Measurements from ENCODE around the gene LYZL6.

LYZL6 gene

DNA sequence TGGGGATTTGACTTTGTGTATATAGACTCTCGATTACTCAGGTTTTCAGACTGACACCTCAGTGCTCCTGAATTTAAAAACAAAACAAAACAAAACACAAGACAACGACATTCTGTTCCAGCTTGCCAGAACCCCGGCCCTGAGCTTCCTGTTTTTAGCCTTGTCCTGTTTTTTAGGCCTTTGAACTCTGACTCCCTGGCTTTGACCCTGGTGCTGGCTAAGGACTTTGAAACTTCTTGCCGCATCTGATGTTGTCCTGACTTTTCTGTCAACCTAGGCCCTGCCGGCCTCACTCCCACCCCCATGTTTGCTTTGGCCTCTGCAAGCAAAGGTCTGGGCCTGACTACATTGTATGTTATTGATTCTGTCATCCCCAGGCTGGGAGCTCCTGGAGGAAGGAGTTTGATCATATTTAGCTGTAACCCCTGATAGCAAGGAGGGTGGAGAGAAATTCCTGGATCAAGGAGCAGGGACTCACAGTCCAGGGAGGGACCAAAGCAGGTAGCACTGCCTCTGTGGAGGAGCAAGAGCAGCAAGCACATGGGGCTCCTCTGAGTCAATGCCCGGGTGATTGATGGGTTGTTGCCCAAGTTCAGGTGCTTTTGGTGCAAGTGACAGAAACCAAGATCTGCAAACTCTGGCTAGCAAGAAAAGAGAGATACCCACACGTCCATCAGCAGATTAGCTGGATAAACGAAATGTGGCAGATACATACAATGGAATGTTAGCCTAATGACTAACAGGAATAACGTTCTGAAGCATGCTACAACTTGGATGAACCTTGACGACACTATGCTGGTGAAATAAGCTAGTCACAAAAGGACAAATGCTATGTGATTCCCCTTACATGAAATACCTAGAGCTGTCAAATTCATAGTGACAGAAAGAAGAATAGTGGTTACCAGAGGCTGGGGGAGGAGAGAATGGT, 30.1 kb upstream of the LYZL6 start:
- Histone ChIP-seq H3K4me2 (ENCODE audit: low read length) (no peak overlapping the region), H3K27ac (ENCODE audit: low read depth, low read length) (no peak overlapping the region)
- WGBS (ENCODE audit: extremely low coverage, insufficient coverage, low lambda C conversion rate): no CpG with 5 or more reads among the region's 10 CpGs

DNA sequence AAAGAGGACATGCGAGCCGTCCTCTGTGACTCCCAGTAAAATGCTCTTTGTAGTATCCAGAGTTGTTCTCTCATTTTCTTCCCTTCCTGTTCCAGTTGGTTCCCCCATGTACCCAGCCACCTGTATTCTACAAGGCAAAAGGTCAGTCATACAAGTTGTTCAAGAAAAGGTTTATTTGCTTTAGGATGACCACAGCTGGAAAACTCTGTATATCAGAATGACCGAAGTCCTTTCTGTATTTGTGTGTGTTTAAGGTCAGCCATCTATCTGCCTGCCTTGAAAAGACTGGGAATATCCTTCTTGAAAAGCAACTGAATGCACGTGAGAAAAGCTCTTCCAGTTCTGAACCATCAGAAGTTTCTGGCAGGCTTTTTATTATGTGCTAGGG, 29.4 kb upstream of the LYZL6 start:
- WGBS (ENCODE audit: extremely low coverage, insufficient coverage, low lambda C conversion rate): no CpG with 5 or more reads among the region's 4 CpGs
- Histone ChIP-seq H3K4ac (ENCODE audit: low read depth, low read length) (no peak overlapping the region), H3K79me2 (ENCODE audit: control insufficient read depth, insufficient read depth, low read length) (no peaks in the 10 kb centered on the region), H3K27me3 (ENCODE audit: insufficient read depth, low read length, poor library complexity) (no peaks in the 10 kb centered on the region), H3K79me1 (ENCODE audit: low read length) (no peaks in the 10 kb centered on the region), H2AK5ac (ENCODE audit: low read length) (no peak overlapping the region), H3K4me1 (ENCODE audit: control insufficient read depth, low read depth, low read length) (no peaks in the 10 kb centered on the region), H2BK120ac (ENCODE audit: low read depth, low read length) (no peak overlapping the region), H4K8ac (ENCODE audit: low read depth, low read length) (no peak overlapping the region), H3K23ac (ENCODE audit: low read length) (no peak overlapping the region), H3K56ac (ENCODE audit: low read length) (no peak overlapping the region), H3K27ac (ENCODE audit: low read depth, low read length) (no peak overlapping the region), H4K5ac (ENCODE audit: low read length) (no peak overlapping the region), H3K36me3 (ENCODE audit: control insufficient read depth, insufficient read depth, low read length) (no peaks in the 10 kb centered on the region), H3K4me3 (ENCODE audit: low read length) (no peak overlapping the region), H3K4me2 (ENCODE audit: low read length) (no peak overlapping the region), H2BK15ac (replicated peaks; ENCODE audit: low read depth) (no peak overlapping the region), H2BK5ac (ENCODE audit: low read length) (no peak overlapping the region), H3K9ac (ENCODE audit: low read length) (no peak overlapping the region), H3K18ac (ENCODE audit: low read length) (no peak overlapping the region)
- no peak for DNase-seq

More for the DNA sequence above, 30.1 kb upstream of the LYZL6 start:
- Histone ChIP-seq H4K5ac (ENCODE audit: low read length) (no peak overlapping the region), H3K79me1 (ENCODE audit: low read length) (no peaks in the 10 kb centered on the region), H4K8ac (ENCODE audit: low read depth, low read length) (no peak overlapping the region), H3K4me1 (ENCODE audit: control insufficient read depth, low read depth, low read length) (no peaks in the 10 kb centered on the region), H3K4me3 (ENCODE audit: low read length) (no peak overlapping the region), H2BK120ac (ENCODE audit: low read depth, low read length) (no peak overlapping the region), H3K23ac (ENCODE audit: low read length) (no peak overlapping the region), H3K18ac (ENCODE audit: low read length) (no peak overlapping the region), H3K36me3 (ENCODE audit: control insufficient read depth, insufficient read depth, low read length) (no peaks in the 10 kb centered on the region), H3K27me3 (ENCODE audit: insufficient read depth, low read length, poor library complexity) (no peaks in the 10 kb centered on the region), H3K56ac (ENCODE audit: low read length) (no peak overlapping the region), H3K9ac (ENCODE audit: low read length) (no peak overlapping the region), H3K4ac (ENCODE audit: low read depth, low read length) (no peak overlapping the region), H2AK5ac (ENCODE audit: low read length) (no peak overlapping the region), H2BK15ac (replicated peaks; ENCODE audit: low read depth) (no peak overlapping the region), H2BK5ac (ENCODE audit: low read length) (no peak overlapping the region), H3K79me2 (ENCODE audit: control insufficient read depth, insufficient read depth, low read length) (no peaks in the 10 kb centered on the region)
- peak; percentile 11 for DNase-seq

DNA sequence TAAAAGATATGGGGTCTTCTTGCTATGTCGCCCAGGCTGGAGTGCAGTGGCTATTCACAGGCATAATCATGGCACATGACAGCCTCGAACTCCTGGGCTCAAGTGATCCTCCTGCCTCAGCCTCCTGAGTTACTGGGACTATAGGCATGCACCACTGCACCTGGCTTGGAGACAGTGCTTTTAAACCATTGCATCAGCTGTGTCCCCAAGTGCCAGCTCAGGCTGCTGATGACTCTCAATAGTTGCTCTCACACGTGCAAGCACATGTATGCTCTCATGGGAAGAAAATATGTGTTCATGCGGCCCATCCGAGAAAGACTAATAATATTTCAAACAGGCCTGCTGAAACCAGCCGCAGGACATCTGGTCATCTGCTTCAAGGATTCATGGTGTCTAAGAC, 29.0 kb upstream of the LYZL6 start:
- no peak overlapping the region for H3K9ac ChIP-seq (ENCODE audit: low read length)
- no peaks in the 10 kb centered on the region for H3K79me1 ChIP-seq (ENCODE audit: low read length)
- no peak overlapping the region for H3K18ac ChIP-seq (ENCODE audit: low read length)
- H3K36me3 ChIP-seq (ENCODE audit: control insufficient read depth, insufficient read depth, low read length): no peaks in the 10 kb centered on the region
- H3K23ac ChIP-seq (ENCODE audit: low read length): no peak overlapping the region
- H3K4me2 ChIP-seq (ENCODE audit: low read length): no peak overlapping the region
- H4K8ac ChIP-seq (ENCODE audit: low read depth, low read length): no peak overlapping the region
- H3K27me3 ChIP-seq (ENCODE audit: insufficient read depth, low read length, poor library complexity): no peaks in the 10 kb centered on the region
- no CpG with 5 or more reads among the region's 6 CpGs for WGBS (ENCODE audit: extremely low coverage, insufficient coverage, low lambda C conversion rate)
- no peak for DNase-seq
- no peak overlapping the region for H3K56ac ChIP-seq (ENCODE audit: low read length)
- no peak overlapping the region for H4K5ac ChIP-seq (ENCODE audit: low read length)
- no peak overlapping the region for H3K4ac ChIP-seq (ENCODE audit: low read depth, low read length)
- H2AK5ac ChIP-seq (ENCODE audit: low read length): no peak overlapping the region
- no peak overlapping the region for H3K27ac ChIP-seq (ENCODE audit: low read depth, low read length)
- H3K4me3 ChIP-seq (ENCODE audit: low read length): no peak overlapping the region
- H2BK120ac ChIP-seq (ENCODE audit: low read depth, low read length): no peak overlapping the region
- no peak overlapping the region for H2BK5ac ChIP-seq (ENCODE audit: low read length)
- no peaks in the 10 kb centered on the region for H3K79me2 ChIP-seq (ENCODE audit: control insufficient read depth, insufficient read depth, low read length)
- H3K4me1 ChIP-seq (ENCODE audit: control insufficient read depth, low read depth, low read length): no peaks in the 10 kb centered on the region
- no peak overlapping the region for H2BK15ac ChIP-seq (replicated peaks; ENCODE audit: low read depth)

DNA sequence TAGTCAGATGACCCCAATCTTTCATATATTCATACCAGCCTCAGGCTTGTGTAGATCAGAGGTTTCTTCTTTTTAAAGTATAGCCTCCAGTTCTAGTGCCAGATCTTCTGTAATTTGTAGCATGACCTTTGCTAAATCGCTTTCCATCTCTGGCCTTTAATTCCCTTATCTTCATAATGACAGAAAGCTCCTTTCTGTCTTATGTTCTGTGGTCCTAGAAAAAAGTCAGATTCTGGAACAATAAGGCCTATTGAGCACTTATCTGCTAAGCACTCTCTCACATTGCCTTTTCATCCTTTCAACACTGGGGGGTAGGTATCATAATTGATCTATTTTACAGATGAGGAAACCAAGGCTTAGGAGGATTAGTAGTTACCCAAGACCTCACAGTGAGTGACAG, 28.6 kb upstream of the LYZL6 start:
- H3K4ac ChIP-seq (ENCODE audit: low read depth, low read length): no peak overlapping the region
- H2BK120ac ChIP-seq (ENCODE audit: low read depth, low read length): no peak overlapping the region
- H3K27me3 ChIP-seq (ENCODE audit: insufficient read depth, low read length, poor library complexity): no peaks in the 10 kb centered on the region
- no peak overlapping the region for H3K56ac ChIP-seq (ENCODE audit: low read length)
- no peaks in the 10 kb centered on the region for H3K79me1 ChIP-seq (ENCODE audit: low read length)
- no peak overlapping the region for H4K8ac ChIP-seq (ENCODE audit: low read depth, low read length)
- no peaks in the 10 kb centered on the region for H3K79me2 ChIP-seq (ENCODE audit: control insufficient read depth, insufficient read depth, low read length)
- no peak overlapping the region for H4K5ac ChIP-seq (ENCODE audit: low read length)
- H3K36me3 ChIP-seq (ENCODE audit: control insufficient read depth, insufficient read depth, low read length): no peaks in the 10 kb centered on the region
- no peak overlapping the region for H2AK5ac ChIP-seq (ENCODE audit: low read length)
- H3K18ac ChIP-seq (ENCODE audit: low read length): no peak overlapping the region
- H3K9ac ChIP-seq (ENCODE audit: low read length): no peak overlapping the region
- DNase-seq: no peak
- H3K27ac ChIP-seq (ENCODE audit: low read depth, low read length): no peak overlapping the region
- no CpG with 5 or more reads among the region's 1 CpG for WGBS (ENCODE audit: extremely low coverage, insufficient coverage, low lambda C conversion rate)
- no peak overlapping the region for H2BK5ac ChIP-seq (ENCODE audit: low read length)
- H3K4me1 ChIP-seq (ENCODE audit: control insufficient read depth, low read depth, low read length): no peaks in the 10 kb centered on the region
- no peak overlapping the region for H3K4me3 ChIP-seq (ENCODE audit: low read length)
- H3K23ac ChIP-seq (ENCODE audit: low read length): no peak overlapping the region
- H3K4me2 ChIP-seq (ENCODE audit: low read length): no peak overlapping the region
- no peak overlapping the region for H2BK15ac ChIP-seq (replicated peaks; ENCODE audit: low read depth)

DNA sequence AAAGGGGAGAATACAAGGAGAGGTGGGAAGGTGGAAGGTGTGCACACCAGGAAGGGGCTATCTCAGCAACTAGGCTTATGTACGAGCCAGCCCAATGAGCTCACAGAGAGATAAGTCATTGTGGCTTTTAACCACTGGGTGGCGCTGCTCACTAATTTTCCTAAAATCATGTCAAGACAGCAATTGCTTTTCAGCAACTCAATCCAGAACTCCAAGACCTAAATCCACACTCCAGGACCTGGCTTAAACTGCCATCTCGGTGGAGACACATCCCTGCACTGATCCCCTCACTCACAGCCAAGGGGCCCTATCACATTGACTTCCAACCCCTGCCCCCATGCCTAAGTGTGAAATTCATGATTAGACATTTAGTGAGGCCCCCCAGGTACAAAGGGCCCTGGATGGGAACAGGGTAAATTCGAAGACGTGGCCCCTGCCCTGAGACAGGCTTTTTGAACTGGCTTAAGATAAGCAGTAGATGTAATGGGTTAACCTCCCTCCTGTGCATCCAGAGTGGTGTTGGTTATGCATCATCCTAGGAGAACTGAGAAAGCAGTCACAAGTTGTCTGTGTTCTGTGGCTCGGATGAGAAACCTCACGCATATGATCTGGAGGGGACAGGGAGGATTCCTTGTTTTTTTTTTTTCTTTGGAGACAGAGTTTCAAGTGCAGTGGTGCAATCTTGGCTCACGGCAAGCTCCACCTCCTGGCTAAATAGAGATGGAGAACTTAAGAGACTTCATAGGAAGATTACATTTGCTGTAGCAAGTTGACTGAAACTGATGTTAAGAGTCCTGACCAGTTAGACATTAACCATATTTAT, 26.3 kb upstream of the LYZL6 start:
- H2BK120ac ChIP-seq (ENCODE audit: low read depth, low read length): no peak overlapping the region
- H3K4me1 ChIP-seq (ENCODE audit: control insufficient read depth, low read depth, low read length): no peaks in the 10 kb centered on the region
- no peaks in the 10 kb centered on the region for H3K79me2 ChIP-seq (ENCODE audit: control insufficient read depth, insufficient read depth, low read length)
- no peak overlapping the region for H2BK15ac ChIP-seq (replicated peaks; ENCODE audit: low read depth)
- no peak overlapping the region for H3K9ac ChIP-seq (ENCODE audit: low read length)
- no peaks in the 10 kb centered on the region for H3K79me1 ChIP-seq (ENCODE audit: low read length)
- no peak overlapping the region for H4K8ac ChIP-seq (ENCODE audit: low read depth, low read length)
- no peak overlapping the region for H3K4me3 ChIP-seq (ENCODE audit: low read length)
- no peak overlapping the region for H3K4ac ChIP-seq (ENCODE audit: low read depth, low read length)
- DNase-seq: peak; percentile 87
- H2BK5ac ChIP-seq (ENCODE audit: low read length): no peak overlapping the region
- no peak overlapping the region for H2AK5ac ChIP-seq (ENCODE audit: low read length)
- H3K23ac ChIP-seq (ENCODE audit: low read length): no peak overlapping the region
- WGBS (ENCODE audit: extremely low coverage, insufficient coverage, low lambda C conversion rate): no CpG with 5 or more reads among the region's 8 CpGs
- no peaks in the 10 kb centered on the region for H3K36me3 ChIP-seq (ENCODE audit: control insufficient read depth, insufficient read depth, low read length)
- H4K5ac ChIP-seq (ENCODE audit: low read length): no peak overlapping the region
- H3K18ac ChIP-seq (ENCODE audit: low read length): no peak overlapping the region
- no peak overlapping the region for H3K27ac ChIP-seq (ENCODE audit: low read depth, low read length)
- H3K4me2 ChIP-seq (ENCODE audit: low read length): no peak overlapping the region
- H3K56ac ChIP-seq (ENCODE audit: low read length): no peak overlapping the region
- H3K27me3 ChIP-seq (ENCODE audit: insufficient read depth, low read length, poor library complexity): no peaks in the 10 kb centered on the region

Data from mesendoderm (in vitro differentiated cells).